NCI-H2196 (cell line): ENCODE results near the gene INTS15.
"Not testable (repeated sequence)": the region's sequence is repeated elsewhere in the genome, so short reads cannot be mapped to it uniquely, and the experiment has no call there.

Source experiments
- DNase-seq: peaks from one replicate; lab custom pipeline; 2025; ENCODE audit not compliant: unreplicated experiment; lab: John Stamatoyannopoulos, UW

Gene INTS15

GRCh38 chr7:6616854-6617643, 27.2 kb downstream of the INTS15 start:
- DNase-seq: no peak

GRCh38 chr7:6618621-6619020, 28.8 kb downstream of the INTS15 start:
- DNase-seq: no peak

- DNase-seq: no peak
Observed at GRCh38 chr7:6619961-6620360, 30.1 kb downstream of the INTS15 start.

GRCh38 chr7:6621195-6622133, 31.6 kb downstream of the INTS15 start:
- DNase-seq: no peak

- DNase-seq: no peak
Observed at GRCh38 chr7:6622134-6622710, 32.4 kb downstream of the INTS15 start.

- no peak for DNase-seq
Observed at GRCh38 chr7:6623589-6624245, 33.9 kb downstream of the INTS15 start.

DNA sequence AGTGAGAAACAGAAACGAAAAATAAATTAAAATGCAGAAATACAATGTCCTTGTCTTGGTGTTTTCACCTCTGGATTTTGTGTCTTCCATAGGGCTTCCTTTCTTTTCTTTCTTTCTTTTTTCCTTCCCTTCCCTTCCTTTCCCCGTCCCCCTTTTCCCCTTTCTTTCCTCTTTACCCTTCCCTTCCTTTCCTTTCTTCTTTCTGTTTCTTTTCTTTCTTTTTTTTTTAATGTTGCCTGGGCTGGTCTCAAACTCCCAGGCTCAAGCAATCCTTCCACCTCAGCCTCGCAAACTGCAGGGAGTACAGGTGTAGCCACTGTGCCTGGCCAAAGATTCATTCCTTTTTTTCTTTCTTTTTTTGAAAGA, 34.4 kb downstream of the INTS15 start:
- no peak for DNase-seq

- peak; percentile 82 for DNase-seq
Observed at GRCh38 chr7:6628045-6628444, 38.2 kb downstream of the INTS15 start.

DNA sequence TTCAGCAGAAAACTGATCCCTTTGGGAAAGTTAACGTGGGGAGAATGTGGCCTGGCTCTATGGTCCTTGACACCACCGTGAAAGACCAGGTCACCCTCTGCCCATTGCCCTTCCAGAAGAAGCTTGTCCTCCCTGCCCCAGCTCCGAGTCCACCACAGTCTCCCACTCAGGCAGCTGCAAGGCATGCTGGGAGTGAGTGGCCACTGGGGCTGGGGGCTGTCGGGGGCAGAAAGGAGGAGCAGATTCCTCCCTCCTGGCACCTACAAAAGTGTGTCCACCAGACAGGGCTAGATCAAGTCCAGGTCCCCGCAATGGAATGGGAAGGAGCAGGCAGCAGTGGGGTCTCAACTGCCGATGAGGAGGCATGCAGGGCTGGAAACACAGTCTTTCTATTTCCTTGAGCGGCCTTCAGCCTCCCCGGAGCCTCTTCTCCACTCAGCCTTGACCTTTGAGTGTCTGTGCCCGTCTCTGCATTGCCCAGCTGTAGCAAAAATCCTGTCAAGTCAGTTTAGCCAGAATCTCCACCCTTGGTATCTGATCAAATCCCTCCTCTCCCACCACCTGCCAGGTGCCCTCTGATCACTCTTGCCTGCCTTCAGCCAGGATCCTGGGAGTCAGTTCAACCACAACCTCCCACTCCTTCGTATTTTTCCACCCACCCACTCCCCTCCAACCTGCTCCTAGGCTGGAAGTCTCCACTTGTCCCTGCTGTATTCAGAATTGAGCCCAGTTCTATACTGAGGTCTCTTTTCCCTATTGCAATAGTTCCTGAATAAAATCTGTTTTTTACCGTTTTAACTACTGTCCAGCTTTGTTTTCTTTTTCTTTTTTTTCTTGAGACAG, 40.4 kb downstream of the INTS15 start:
- DNase-seq: no peak

GRCh38 chr7:6631605-6632004, 41.8 kb downstream of the INTS15 start:
- DNase-seq: no peak

GRCh38 chr7:6634021-6634420, 44.2 kb downstream of the INTS15 start:
- no peak for DNase-seq

GRCh38 chr7:6634971-6635370, 45.1 kb downstream of the INTS15 start:
- not testable (repeated sequence) for DNase-seq

DNA sequence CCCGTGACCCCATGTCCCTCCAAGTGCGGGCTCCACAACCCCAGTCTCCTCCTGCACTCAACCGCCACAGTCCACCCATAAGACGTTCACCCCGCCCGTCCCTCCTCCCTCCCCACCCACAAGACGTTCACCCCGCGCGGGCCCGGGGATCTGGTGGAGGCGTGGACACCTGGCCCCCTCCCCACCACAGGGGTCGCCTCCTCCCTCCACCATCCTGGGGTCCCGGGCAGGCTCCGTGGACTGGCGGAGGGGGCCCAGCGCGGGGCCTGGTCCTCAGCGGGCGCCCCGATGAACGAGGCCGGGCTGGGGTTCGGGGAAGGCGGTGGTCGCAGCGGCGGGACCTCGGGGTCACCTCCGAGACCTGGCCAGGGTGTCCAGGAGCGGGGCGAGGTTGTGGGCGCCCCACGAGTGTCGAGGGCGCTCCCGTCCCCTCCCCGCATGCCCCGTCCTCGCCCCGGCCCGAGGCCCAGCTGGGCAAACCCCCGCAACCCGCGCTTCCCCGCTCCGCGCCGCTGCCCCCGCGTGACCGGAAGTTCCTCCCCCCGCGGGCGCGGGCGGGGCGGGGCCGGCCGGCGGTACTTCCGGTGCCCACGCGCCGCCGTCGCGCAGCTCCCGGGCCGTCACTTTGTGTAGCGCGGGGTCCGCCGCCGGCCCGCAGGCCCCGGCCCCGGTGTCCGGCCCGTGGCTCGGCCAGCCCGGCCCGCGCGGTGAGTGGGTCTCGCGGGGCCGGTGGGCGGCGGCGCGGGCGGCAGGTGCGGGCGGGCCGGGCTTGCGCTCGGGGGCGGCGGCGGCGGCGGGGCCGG, 47.1 kb downstream of the INTS15 start, which contains the start of gene ZNF316:
Gene ZNF316, plus strand, starts transcription at position 578 of the 803 bp plus-strand sequence. CDS start 5,092 bp downstream, outside the sequence.
- peak; percentile 50 for DNase-seq

- DNase-seq: peak; percentile 11
Observed at GRCh38 chr7:6637544-6638229, 47.9 kb downstream of the INTS15 start.

GRCh38 chr7:6639032-6639431, 49.2 kb downstream of the INTS15 start:
- DNase-seq: no peak

GRCh38 chr7:6639627-6640026, 49.8 kb downstream of the INTS15 start:
- DNase-seq: no peak

DNA sequence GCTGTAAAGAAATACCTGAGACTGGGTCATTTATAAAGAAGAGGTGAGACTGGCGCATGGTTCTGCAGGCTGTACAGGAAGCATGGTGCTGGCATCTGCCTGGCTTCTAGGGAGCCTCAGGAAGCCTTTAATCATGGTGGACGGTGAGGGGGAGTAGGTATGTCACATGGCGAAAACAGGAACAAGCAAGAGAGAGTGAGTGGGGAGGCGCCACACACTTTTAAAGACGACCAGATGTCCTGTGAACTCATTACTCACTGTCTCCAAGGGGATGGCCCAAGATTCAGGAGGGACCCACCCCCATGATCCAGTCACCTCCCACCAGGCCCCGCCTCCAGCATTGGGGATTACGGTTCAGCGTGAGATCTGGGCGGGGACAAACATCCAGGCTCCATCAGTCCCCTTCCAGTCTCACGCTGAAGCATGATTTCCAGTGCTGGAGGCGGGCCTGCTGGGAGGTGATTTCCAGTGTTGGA, 50.5 kb downstream of the INTS15 start:
- DNase-seq: peak; percentile 7

DNA sequence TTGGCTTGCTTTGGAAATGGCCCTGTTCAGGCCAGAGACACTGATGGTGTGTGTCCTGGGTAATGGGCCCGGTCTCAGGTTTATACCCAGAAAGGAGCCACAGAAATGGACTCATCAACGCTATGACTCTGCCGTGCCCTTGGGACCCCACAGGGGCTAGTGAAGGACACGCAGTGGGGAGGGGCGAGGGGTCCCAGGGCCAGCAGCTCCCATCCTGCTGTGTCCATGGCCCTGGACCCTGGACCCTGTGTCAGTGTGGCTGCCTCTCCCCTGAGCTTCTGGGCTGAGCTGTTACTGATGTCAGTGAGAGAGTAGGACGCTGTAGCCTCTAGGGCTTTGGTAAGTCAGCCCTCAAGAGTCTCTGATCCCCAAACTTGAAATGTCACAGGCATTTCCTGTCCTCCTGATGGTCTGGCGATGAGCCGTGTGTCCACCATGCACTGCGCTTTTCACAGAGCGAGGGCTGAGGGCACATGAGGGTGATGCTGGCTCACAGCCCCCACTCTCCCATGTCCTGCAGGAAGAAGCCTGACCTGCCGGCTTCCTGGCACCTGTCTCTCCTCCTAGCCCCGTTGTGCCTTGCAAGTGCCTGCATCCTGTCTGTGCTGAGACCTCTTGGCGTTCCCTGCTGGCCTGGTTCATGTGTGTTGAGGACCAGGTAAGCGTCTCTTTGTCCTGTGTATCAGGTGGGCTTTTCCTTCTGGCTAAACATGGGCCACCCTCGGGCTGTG, 51.6 kb downstream of the INTS15 start:
- DNase-seq: no peak
